Endothelial cell of umbilical vein (primary cell): ENCODE measurements around the gene VWA1. TPM values are rescaled to one million over a fixed set of nuclear protein-coding genes. Genes with fewer than 3 reads are reported as not detected.

ENCODE experiments used
- BruUV-seq: library from RNA; stranded (reverse); fragments of 400-500 nt; replicated peaks from 2 replicates; lab custom pipeline; 2021; lab: Mats Ljungman, UMichigan
- CTCF ChIA-PET: fragments of 300-600, 350-600 bp; sonication (Branson Sonifier 250); formaldehyde crosslinking; loops from one replicate; lab custom pipeline; 2021; ENCODE audit warnings: antibody characterized with exemption, inconsistent platforms; lab: Charles Lee
- POLR2A ChIA-PET: fragments of 300-600, 350-600 bp; sonication (Branson Sonifier 250); formaldehyde crosslinking; loops from one replicate; lab custom pipeline; 2021; ENCODE audit warnings: antibody characterized with exemption, inconsistent platforms; lab: Charles Lee
- DNase-seq: peaks from one replicate; pipeline ENCODE4 v3.0.0-alpha.2; 2011; ENCODE audit warnings: low read depth, low spot score
- FAIRE-seq: peaks from 2 replicates; lab custom pipeline; 2011; peaks lifted over from hg19 to GRCh38; lab: Jason Lieb, UNC
- H2AFZ ChIP-seq: 2 replicates; pipeline ENCODE4 v1.6.0; 2012; ENCODE audit warnings: low read depth, low read length, control low read depth, inconsistent platforms
- H3K27ac ChIP-seq: 2 replicates; pipeline ENCODE4 v1.5.1; 2011; ENCODE audit warnings: low read depth, mild to moderate bottlenecking, control low read depth, low read length, moderate library complexity; ENCODE audit not compliant: insufficient read depth
- H3K27me3 ChIP-seq, 2 experiments: 2 replicates each; pipeline versions ENCODE4 v1.6.0 to v1.6.1; 2011; ENCODE audit warnings: low read length in 2 of 2, mixed read lengths in 1 of 2; ENCODE audit not compliant: control insufficient read depth in 2 of 2, insufficient read depth in 2 of 2
- H3K36me3 ChIP-seq, 2 experiments: 2 replicates in 1 of 2; 3 replicates in 1 of 2; pipeline ENCODE4 v1.5.1; 2011; ENCODE audit warnings: low read length in 2 of 2, mild to moderate bottlenecking in 1 of 2, moderate library complexity in 1 of 2; ENCODE audit not compliant: control insufficient read depth in 2 of 2, insufficient read depth in 2 of 2; ENCODE audit errors: extremely low read depth in 1 of 2
- H3K4me1 ChIP-seq: 3 replicates; pipeline ENCODE4 v1.5.1; 2011; ENCODE audit warnings: mild to moderate bottlenecking, low read length; ENCODE audit not compliant: control insufficient read depth, insufficient read depth; ENCODE audit errors: extremely low read depth
- H3K4me2 ChIP-seq: 2 replicates; pipeline ENCODE4 v1.6.1; 2011; ENCODE audit warnings: low read length, control low read depth, mixed read lengths; ENCODE audit not compliant: insufficient read depth
- H3K4me3 ChIP-seq, 3 experiments: fragments of 200-600 bp in 1 of 3; sonication (generic), shearing (Covaris generic) in 1 of 3; replicated peaks in 1 of 3; 2 replicates each; pipeline ENCODE4 v1.5.1; 2011 to 2016; ENCODE audit warnings: control low read depth in 3 of 3, low read length in 3 of 3, mild to moderate bottlenecking in 2 of 3, inconsistent platforms in 1 of 3, low read depth in 1 of 3, moderate library complexity in 1 of 3; ENCODE audit not compliant: insufficient read depth in 1 of 3
- H3K79me2 ChIP-seq: 2 replicates; pipeline ENCODE4 v1.6.0; 2012; ENCODE audit warnings: low read length, inconsistent platforms; ENCODE audit not compliant: control insufficient read depth, insufficient read depth
- H3K9ac ChIP-seq: replicated peaks from 2 replicates; pipeline ENCODE3; 2011; ENCODE audit warnings: low read length, control low read depth; ENCODE audit not compliant: insufficient read depth; ENCODE audit errors: extremely low read depth
- H3K9me1 ChIP-seq: replicated peaks from 3 replicates; pipeline ENCODE4 v1.6.0; 2011; ENCODE audit warnings: mild to moderate bottlenecking, low read length; ENCODE audit not compliant: control insufficient read depth, insufficient read depth; ENCODE audit errors: extremely low read depth
- H3K9me3 ChIP-seq: replicated peaks from 2 replicates; pipeline ENCODE4 v1.5.1; 2012; ENCODE audit warnings: low read length, inconsistent platforms; ENCODE audit not compliant: control insufficient read depth, insufficient read depth
- H4K20me1 ChIP-seq: replicated peaks from 2 replicates; pipeline ENCODE3; 2011; ENCODE audit warnings: mild to moderate bottlenecking, low read length; ENCODE audit not compliant: control insufficient read depth, insufficient read depth; ENCODE audit errors: extremely low read depth
- CTCF ChIP-seq, 2 donors: IDR thresholded peaks; 1 replicate in 1 of 2; 2 replicates in 1 of 2; pipeline ENCODE4 v1.5.1; 2011; ENCODE audit warnings: low read length in 2 of 2, mild to moderate bottlenecking in 2 of 2, moderate library complexity in 2 of 2, control low read depth in 1 of 2, inconsistent platforms in 1 of 2, low read depth in 1 of 2; ENCODE audit not compliant: insufficient read depth in 1 of 2; ENCODE audit errors: extremely low read depth in 1 of 2
- EZH2 ChIP-seq: IDR thresholded peaks from 2 replicates; pipeline ENCODE4 v1.6.1; 2012; ENCODE audit warnings: borderline replicate concordance, low read depth, mild to moderate bottlenecking, moderate library complexity, low read length, inconsistent platforms; ENCODE audit not compliant: severe bottlenecking
- FOS ChIP-seq: IDR thresholded peaks from 2 replicates; pipeline ENCODE4 v1.6.1; 2011; ENCODE audit warnings: mild to moderate bottlenecking, low read length, moderate library complexity, borderline replicate concordance; ENCODE audit not compliant: insufficient read depth
- GATA2 ChIP-seq: IDR thresholded peaks from 2 replicates; pipeline ENCODE4 v1.7.0; 2011; ENCODE audit warnings: low read depth, mild to moderate bottlenecking, moderate library complexity, mixed read lengths, low read length; ENCODE audit not compliant: insufficient read length, insufficient read depth
- JUN ChIP-seq: IDR thresholded peaks from 2 replicates; pipeline ENCODE4 v1.6.1; 2011; ENCODE audit warnings: borderline replicate concordance, low read depth; ENCODE audit not compliant: insufficient read length, insufficient read depth
- MAX ChIP-seq: IDR thresholded peaks from 2 replicates; pipeline ENCODE4 v1.6.1; 2011; ENCODE audit not compliant: insufficient read depth, insufficient read length
- MYC ChIP-seq: IDR thresholded peaks from one replicate; pipeline ENCODE4 v1.6.1; 2011; ENCODE audit warnings: mild to moderate bottlenecking, low read depth, low read length
- POLR2A ChIP-seq: IDR thresholded peaks from 2 replicates; pipeline ENCODE4 v1.6.1; 2012; ENCODE audit warnings: low read depth, mild to moderate bottlenecking, control low read depth, low read length
- POLR2AphosphoS5 ChIP-seq: IDR thresholded peaks from 2 replicates; pipeline ENCODE4 v1.6.1; 2012; ENCODE audit warnings: low read depth, mild to moderate bottlenecking, control low read depth, low read length, moderate library complexity; ENCODE audit not compliant: insufficient read depth
- dilution Hi-C: fragments of 300-500 bp; cut with MboI; formaldehyde crosslinking; loops from one replicate; pipeline ENCODE4 v1.15.0; 2019; ENCODE audit warnings: low sequenced_read_pairs; ENCODE audit not compliant: extremely low pct_ligation_motif_present
- intact Hi-C: fragments of 100-400 bp; cut with micrococcal nuclease; formaldehyde crosslinking; loops from one replicate; pipeline ENCODE4 v1.10.0; 2022
- polyA plus RNA-seq, 4 experiments: library from polyadenylated mRNA; depleted of rRNA in 3 of 4; stranded (reverse) in 3 of 4; unstranded in 1 of 4; fragments of >200 nt; gene quantifications; 2 replicates each; pipeline versions ENCODE4 v1.2.1 to v1.2.3, GENCODE V29; 2011 to 2012; ENCODE audit warnings: missing spikeins in 1 of 4
- total RNA-seq: library from RNA; stranded (reverse); gene quantifications from 2 replicates; pipeline ENCODE4 v1.2.3, GENCODE V29; 2021

Gene VWA1
- total and polyA plus RNA-seq, 2 donors (not counting 3 experiments of a cell fraction or from before 2014, with no cell fraction given): 2.0 to 6.1 TPM

- FAIRE-seq (no peak), DNase-seq (no peak)
- H3K27me3 ChIP-seq: no peaks in the 10 kb centered on the region
- no peak overlapping the region for H3K27ac ChIP-seq
- no peak overlapping the region for H3K4me2 ChIP-seq
- ChIA-PET POLR2A (no interaction called here), CTCF (interaction anchor here (2.0 kb wide), 1 partner anchor 36 kb away, joined by 23 read pairs; no protein-coding TSS in a partner anchor)
- no TSS peak for BruUV-seq
- dilution Hi-C loops (no loop called here), intact Hi-C loops (no loop called here)
- no peak overlapping the region for H3K9ac ChIP-seq
- no peaks in the 10 kb centered on the region for H3K9me1 ChIP-seq
- H3K36me3 ChIP-seq: peaks cover 9 to 25% of the 10 kb centered on the region in 2 experiments
- H3K9me3 ChIP-seq: no peaks in the 10 kb centered on the region
- H3K4me1 ChIP-seq: peaks cover 20% of the 10 kb centered on the region
- no peaks in the 10 kb centered on the region for H4K20me1 ChIP-seq
- no peak for TF ChIP-seq FOS
- TF ChIP-seq POLR2A: no peak
- no peak for TF ChIP-seq EZH2
- no peak for TF ChIP-seq MAX
- no peak for TF ChIP-seq JUN
- no peak for TF ChIP-seq GATA2
- no peak for TF ChIP-seq MYC
- TF ChIP-seq CTCF (IDR thresholded peaks at IDR 0.05; ENCODE audit: extremely low read depth in 1 of 2, insufficient read depth in 1 of 2, low read depth in 1 of 2, low read length in 2 of 2): no peak
- TF ChIP-seq POLR2AphosphoS5: no peak
- peaks cover 61% of the 10 kb centered on the region for H3K79me2 ChIP-seq
- H2AFZ ChIP-seq: no peak overlapping the region
- no peak overlapping the region for H3K4me3 ChIP-seq
These were observed 31.8 kb upstream of the VWA1 start for GRCh38 chr1:1403653-1404052.
